Measurements from ENCODE around the gene NRP1. TPM values are rescaled to one million over a fixed set of nuclear protein-coding genes. Genes with fewer than 3 reads are reported as not detected.

The NRP1 gene
- total and polyA plus RNA-seq, 2 of the 8 experiments (the other 6 are each of a cell fraction or from before 2014, with no cell fraction given) = 1.2 to 2.1 TPM

- Histone ChIP-seq H3K36me3 (ENCODE audit: control insufficient read depth in 2 of 4, insufficient read depth in 4 of 4, low read length in 3 of 4) (no peaks in the 10 kb centered on the region), H3K18ac (ENCODE audit: extremely low read depth, low read length) (no peak overlapping the region), H2BK5ac (ENCODE audit: low read depth, low read length) (no peak overlapping the region), H2BK15ac (ENCODE audit: low read length) (no peak overlapping the region), H3K9ac (replicated peaks in 1 of 4; ENCODE audit: extremely low read depth in 1 of 4, low read depth in 3 of 4, low read length in 3 of 4) (no peak overlapping the region), H4K91ac (replicated peaks; ENCODE audit: insufficient read length, low read length) (no peak overlapping the region), H2AK5ac (ENCODE audit: low read depth, low read length) (no peak overlapping the region), H3K79me2 (ENCODE audit: control insufficient read depth in 1 of 2, insufficient read depth in 2 of 2, low read length in 2 of 2) (no peaks in the 10 kb centered on the region), H3K4me1 (replicated peaks in 1 of 4; ENCODE audit: control insufficient read depth in 3 of 4, insufficient read depth in 4 of 4, low read length in 3 of 4) (no peaks in the 10 kb centered on the region), H3K4me2 (ENCODE audit: insufficient read depth in 1 of 2, low read depth in 2 of 2, low read length in 2 of 2) (no peak overlapping the region), H3K9me3 (ENCODE audit: insufficient read depth in 2 of 2, low read depth in 1 of 2, low read length in 1 of 2) (no peaks in the 10 kb centered on the region), H3K23ac (ENCODE audit: insufficient read length) (no peak overlapping the region), H3K79me1 (ENCODE audit: low read depth, low read length) (no peaks in the 10 kb centered on the region), H4K20me1 (replicated peaks in 1 of 2; ENCODE audit: control insufficient read depth in 1 of 2, insufficient read depth in 2 of 2, low read length in 2 of 2) (no peaks in the 10 kb centered on the region), H2BK20ac (ENCODE audit: low read length) (no peak overlapping the region), H3K14ac (ENCODE audit: insufficient read length) (no peak overlapping the region), H3K4ac (replicated peaks; ENCODE audit: insufficient read length, low read depth, low read length) (no peak overlapping the region), H3K27ac (ENCODE audit: low read depth, low read length) (no peak overlapping the region), H2BK12ac (ENCODE audit: low read depth, low read length) (no peak overlapping the region), H3K23me2 (ENCODE audit: low read depth, low read length) (no peaks in the 10 kb centered on the region), H2BK120ac (replicated peaks; ENCODE audit: low read depth, low read length) (no peak overlapping the region), H3K56ac (replicated peaks; ENCODE audit: insufficient read length, low read depth, low read length) (no peak overlapping the region), H4K8ac (ENCODE audit: extremely low read depth, insufficient read depth, low read length) (no peak overlapping the region), H3K27me3 (replicated peaks in 1 of 4; ENCODE audit: control insufficient read depth in 3 of 4, extremely low read depth in 1 of 4, insufficient read depth in 3 of 4, low read length in 3 of 4) (no peaks in the 10 kb centered on the region), H4K5ac (ENCODE audit: insufficient read length, low read depth, low read length) (no peak overlapping the region), H2AFZ (ENCODE audit: low read length) (no peak overlapping the region), H3K4me3 (ENCODE audit: extremely low read depth in 1 of 4, insufficient read depth in 2 of 4, low read depth in 3 of 4, low read length in 4 of 4) (no peak overlapping the region)
- FAIRE-seq = no peak
- ChIA-PET CTCF (ENCODE audit: partially characterized antibody) (no interaction called here), POLR2A (ENCODE audit: partially characterized antibody) (interaction anchor here (1.8 kb wide), 1 partner anchor 17 kb away, joined by 3 read pairs; no protein-coding TSS in a partner anchor)
- DNase-seq (ENCODE audit: low read depth in 1 of 2, low spot score in 2 of 2) = no peak
- WGBS, 2 experiments (ENCODE audit: extremely low coverage in 1 of 2, insufficient coverage in 1 of 2, insufficient read length in 1 of 2, insufficient replicate concordance in 2 of 2, low coverage in 1 of 2, low lambda C conversion rate in 2 of 2, missing lambda C conversion rate in 1 of 2) = 88% methylated on average over 3 of the region's 3 CpGs; no CpG with 5 or more reads in 1 of the 2 experiments
- TF ChIP-seq CREB1 (IDR thresholded peaks at IDR 0.05) (no peak), EZH2 (IDR thresholded peaks at IDR 0.05; ENCODE audit: low read depth, low read length, severe bottlenecking) (no peak), CEBPB (IDR thresholded peaks at IDR 0.05; ENCODE audit: low read depth, low read length) (no peak), ZNF274 (IDR thresholded peaks at IDR 0.05; ENCODE audit: borderline replicate concordance, extremely low read depth, low read length) (no peak), ATF3 (IDR thresholded peaks at IDR 0.05; ENCODE audit: insufficient read depth, low read depth, low read length) (no peak), JUND (IDR thresholded peaks at IDR 0.05; ENCODE audit: low read length) (no peak), SRF (IDR thresholded peaks at IDR 0.05; ENCODE audit: low read depth, low read length) (no peak), CTCF (IDR thresholded peaks at IDR 0.05; ENCODE audit: control extremely low read depth in 1 of 3, insufficient read depth in 1 of 3, low read depth in 1 of 3, low read length in 3 of 3) (no peak), GTF2F1 (IDR thresholded peaks at IDR 0.05; ENCODE audit: borderline replicate concordance, low read depth, low read length) (no peak), CHD2 (IDR thresholded peaks at IDR 0.05; ENCODE audit: low read length) (no peak), BACH1 (IDR thresholded peaks at IDR 0.05; ENCODE audit: low read length) (no peak), TAF7 (optimal IDR thresholded peaks at IDR 0.05; ENCODE audit: borderline replicate concordance, low read depth, low read length) (no peak), KDM5A (IDR thresholded peaks at IDR 0.05; ENCODE audit: low read length) (no peak)
Observed at GRCh38 chr10:33209802-33210201, 124.7 kb downstream of the NRP1 start.
